MM.1S (cell line): ENCODE results near the gene NLGN2.

Source experiments
- DNase-seq: peaks from one replicate; pipeline ENCODE4 v3.0.0-alpha.2; 2015
- H2AFZ ChIP-seq: fragments of 300-600 bp; sonication (generic); 2 replicates; pipeline ENCODE4 v1.6.0; 2016; ENCODE audit warnings: antibody characterized with exemption, low read length
- H3F3A ChIP-seq: fragments of 300-600 bp; sonication (generic); 2 replicates; pipeline ENCODE4 v1.6.1; 2016; ENCODE audit warnings: mild to moderate bottlenecking, antibody characterized with exemption, low read length, moderate library complexity, mixed read lengths; ENCODE audit not compliant: insufficient read depth
- H3K27ac ChIP-seq: fragments of 300-600 bp; sonication (generic); 2 replicates; pipeline ENCODE4 v1.5.1; 2016; ENCODE audit warnings: mild to moderate bottlenecking, low read length
- H3K27me3 ChIP-seq: fragments of 300-600 bp; sonication (generic); replicated peaks from 2 replicates; pipeline ENCODE4 v1.6.0; 2016; ENCODE audit warnings: low read length; ENCODE audit not compliant: insufficient read depth
- H3K36me3 ChIP-seq: fragments of 300-600 bp; sonication (generic); replicated peaks from 2 replicates; pipeline ENCODE4 v1.6.1; 2016; ENCODE audit warnings: mild to moderate bottlenecking, low read length, mixed read lengths; ENCODE audit not compliant: insufficient read depth
- H3K4me1 ChIP-seq: fragments of 300-600 bp; sonication (generic); 2 replicates; pipeline ENCODE4 v1.6.1; 2016; ENCODE audit warnings: low read length, mixed read lengths
- H3K4me2 ChIP-seq: fragments of 300-600 bp; sonication (generic); 2 replicates; pipeline ENCODE4 v1.6.0; 2016; ENCODE audit warnings: low read depth, low read length
- H3K4me3 ChIP-seq: fragments of 300-600 bp; sonication (generic); 2 replicates; pipeline ENCODE4 v1.5.1; 2016; ENCODE audit warnings: low read length, mixed read lengths
- H3K79me2 ChIP-seq: fragments of 300-600 bp; sonication (generic); 2 replicates; pipeline ENCODE4 v1.6.1; 2016; ENCODE audit warnings: mixed run types, low read length, mixed read lengths
- H3K9ac ChIP-seq: fragments of 300-600 bp; sonication (generic); 2 replicates; pipeline ENCODE4 v1.6.1; 2016; ENCODE audit warnings: low read length, mixed read lengths
- H3K9me2 ChIP-seq: fragments of 300-600 bp; sonication (generic); replicated peaks from 2 replicates; pipeline ENCODE4 v1.6.1; 2016; ENCODE audit warnings: mild to moderate bottlenecking, low read length, mixed read lengths; ENCODE audit not compliant: insufficient read depth
- H3K9me3 ChIP-seq: fragments of 300-600 bp; sonication (generic); replicated peaks from 2 replicates; pipeline ENCODE4 v1.6.1; 2016; ENCODE audit warnings: mild to moderate bottlenecking, low read length, mixed read lengths; ENCODE audit not compliant: insufficient read depth
- H4K20me1 ChIP-seq: fragments of 300-600 bp; sonication (generic); 2 replicates; pipeline ENCODE4 v1.6.1; 2016; ENCODE audit warnings: mild to moderate bottlenecking, low read length, moderate library complexity, mixed read lengths; ENCODE audit not compliant: insufficient read depth
- EZH2 ChIP-seq: fragments of 300-600 bp; sonication (generic); optimal IDR thresholded peaks from 2 replicates; pipeline ENCODE3; 2017; ENCODE audit warnings: low read depth, mild to moderate bottlenecking, antibody characterized with exemption, low read length, mixed read lengths
- EZH2phosphoT487 ChIP-seq: fragments of 300-600 bp; sonication (generic); IDR thresholded peaks from 2 replicates; pipeline ENCODE4 v1.6.1; 2018; ENCODE audit warnings: antibody characterized with exemption, low read length
- TF ChIP-seq, protein P1 (sequence below): fragments of 300-600 bp; sonication (generic); IDR thresholded peaks from 2 replicates; pipeline ENCODE4 v1.5.1; 2016; ENCODE audit warnings: antibody characterized with exemption, low read length, mixed read lengths

NLGN2 gene

DNA sequence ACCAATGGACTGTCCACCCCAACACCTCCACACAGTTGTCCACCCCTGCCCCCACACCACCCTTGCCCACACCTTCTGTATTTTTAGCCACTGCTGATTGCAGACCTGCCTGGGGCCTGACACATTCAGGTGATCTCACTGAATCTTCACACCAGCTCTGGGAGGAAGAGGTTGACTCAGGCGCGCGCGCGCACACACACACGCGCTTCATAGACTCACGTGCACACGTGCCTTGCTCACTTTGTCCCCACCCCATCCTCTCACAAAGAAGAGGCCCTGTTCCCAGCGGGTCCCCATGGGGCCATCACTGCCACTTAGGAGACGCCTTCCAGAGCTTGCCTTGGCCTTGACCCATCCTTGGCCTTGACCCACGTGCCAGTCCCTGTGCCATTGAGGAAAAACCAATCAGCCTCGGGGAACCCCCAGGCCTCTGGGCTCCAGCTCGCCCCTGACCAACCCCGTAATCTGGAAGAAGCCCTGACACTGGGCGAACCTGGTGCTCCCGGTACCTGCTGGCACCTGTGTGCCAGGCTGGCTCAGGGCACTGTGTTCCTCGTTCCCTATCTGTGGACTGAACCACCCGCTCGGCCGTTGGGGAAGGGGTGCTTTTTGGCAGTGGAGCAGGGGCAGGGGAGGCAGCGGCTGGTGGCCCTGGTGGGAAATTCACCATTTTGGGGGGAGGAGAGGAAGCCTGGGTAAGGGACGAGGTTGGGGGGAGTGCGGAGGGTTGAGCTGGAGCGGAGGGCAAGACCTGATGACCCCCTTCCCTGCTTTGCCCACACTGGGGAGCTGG is 3.2 kb downstream of the NLGN2 start:
- no peak for DNase-seq
- H3K4me3 ChIP-seq = no peak overlapping the region
- TF ChIP-seq, protein P1, sequence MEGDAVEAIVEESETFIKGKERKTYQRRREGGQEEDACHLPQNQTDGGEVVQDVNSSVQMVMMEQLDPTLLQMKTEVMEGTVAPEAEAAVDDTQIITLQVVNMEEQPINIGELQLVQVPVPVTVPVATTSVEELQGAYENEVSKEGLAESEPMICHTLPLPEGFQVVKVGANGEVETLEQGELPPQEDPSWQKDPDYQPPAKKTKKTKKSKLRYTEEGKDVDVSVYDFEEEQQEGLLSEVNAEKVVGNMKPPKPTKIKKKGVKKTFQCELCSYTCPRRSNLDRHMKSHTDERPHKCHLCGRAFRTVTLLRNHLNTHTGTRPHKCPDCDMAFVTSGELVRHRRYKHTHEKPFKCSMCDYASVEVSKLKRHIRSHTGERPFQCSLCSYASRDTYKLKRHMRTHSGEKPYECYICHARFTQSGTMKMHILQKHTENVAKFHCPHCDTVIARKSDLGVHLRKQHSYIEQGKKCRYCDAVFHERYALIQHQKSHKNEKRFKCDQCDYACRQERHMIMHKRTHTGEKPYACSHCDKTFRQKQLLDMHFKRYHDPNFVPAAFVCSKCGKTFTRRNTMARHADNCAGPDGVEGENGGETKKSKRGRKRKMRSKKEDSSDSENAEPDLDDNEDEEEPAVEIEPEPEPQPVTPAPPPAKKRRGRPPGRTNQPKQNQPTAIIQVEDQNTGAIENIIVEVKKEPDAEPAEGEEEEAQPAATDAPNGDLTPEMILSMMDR = no peak
- no peaks in the 10 kb centered on the region for H3F3A ChIP-seq
- H3K79me2 ChIP-seq = no peaks in the 10 kb centered on the region
- H3K9ac ChIP-seq = no peak overlapping the region
- H3K27me3 ChIP-seq = peaks cover 88% of the 10 kb centered on the region
- no peaks in the 10 kb centered on the region for H3K9me2 ChIP-seq
- no peaks in the 10 kb centered on the region for H3K9me3 ChIP-seq
- H3K4me2 ChIP-seq = no peak overlapping the region
- no peak overlapping the region for H2AFZ ChIP-seq
- H4K20me1 ChIP-seq = no peaks in the 10 kb centered on the region
- no peaks in the 10 kb centered on the region; the same call in 1 of the 2 replicates for H3K4me1 ChIP-seq
- H3K27ac ChIP-seq = no peak overlapping the region
- H3K36me3 ChIP-seq = no peaks in the 10 kb centered on the region

DNA sequence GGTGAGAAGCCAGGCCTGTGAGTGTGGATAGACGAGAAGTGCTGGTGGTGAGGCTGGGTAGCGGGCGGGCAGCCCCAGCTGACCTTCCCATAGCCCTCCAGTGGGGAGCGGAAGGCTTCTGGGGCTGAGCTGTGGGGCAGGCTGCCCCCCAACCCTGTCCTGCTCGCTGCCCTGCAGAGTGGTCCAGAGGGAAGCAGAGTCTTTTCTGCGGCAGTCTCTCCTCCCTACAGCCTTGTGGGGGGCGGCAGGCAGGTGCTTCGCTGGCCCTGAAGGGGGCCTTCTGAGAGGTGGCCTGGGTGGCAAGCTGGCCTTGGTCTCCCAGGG is 3.7 kb downstream of the NLGN2 start:
- Histone ChIP-seq H3K9me3 (no peaks in the 10 kb centered on the region), H2AFZ (no peak overlapping the region), H3K9me2 (no peaks in the 10 kb centered on the region), H3K36me3 (no peaks in the 10 kb centered on the region), H3K4me2 (no peak overlapping the region), H3K27me3 (peaks cover 88% of the 10 kb centered on the region), H3K4me1 (no peaks in the 10 kb centered on the region), H3K27ac (no peak overlapping the region), H3K4me3 (no peak overlapping the region), H4K20me1 (no peaks in the 10 kb centered on the region), H3K9ac (no peak overlapping the region), H3F3A (no peaks in the 10 kb centered on the region), H3K79me2 (no peaks in the 10 kb centered on the region)
- TF ChIP-seq, protein P1 = no peak
- DNase-seq = no peak

DNA sequence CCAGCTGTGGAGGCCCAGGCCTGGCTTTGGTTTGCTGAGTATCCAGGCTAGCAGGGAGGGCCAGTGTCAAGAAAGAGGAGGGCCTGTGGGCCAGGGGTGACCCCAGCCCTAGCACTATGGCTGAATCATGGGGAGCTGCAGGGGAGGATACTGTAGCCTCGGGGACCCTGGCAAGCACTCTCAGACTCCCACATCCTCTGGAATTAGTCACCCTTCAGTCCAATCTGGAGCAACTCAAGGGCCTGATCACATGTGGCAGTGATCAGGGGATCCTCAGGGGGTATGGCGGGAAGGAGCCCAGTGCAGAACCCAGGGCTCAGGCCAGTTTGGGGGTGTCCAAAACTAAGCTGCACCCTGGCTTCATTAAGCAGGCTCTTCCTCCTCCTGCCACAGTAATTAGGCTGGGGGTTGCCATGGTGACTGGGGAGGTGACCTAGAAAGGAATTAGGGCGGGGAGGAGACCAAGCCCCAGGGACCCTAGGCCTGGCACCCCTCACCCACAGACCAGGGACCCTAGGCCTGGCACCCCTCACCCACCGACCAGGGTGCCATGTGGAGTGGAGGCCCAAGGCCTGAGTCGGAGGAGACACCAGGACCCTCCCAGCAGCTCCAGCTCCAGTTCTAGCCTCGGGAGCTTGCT is 5.8 kb downstream of the NLGN2 start:
- H3K79me2 ChIP-seq = no peaks in the 10 kb centered on the region
- no peak overlapping the region for H3K9ac ChIP-seq
- no peak for DNase-seq

More for the DNA sequence above, 5.8 kb downstream of the NLGN2 start:
- no peak overlapping the region for H3K4me2 ChIP-seq
- H3K27me3 ChIP-seq = peaks cover 96% of the 10 kb centered on the region
- TF ChIP-seq, protein P1 = no peak
- TF ChIP-seq EZH2 (no peak), EZH2phosphoT487 (no peak)
- H3K27ac ChIP-seq = no peak overlapping the region
- no peaks in the 10 kb centered on the region for H3F3A ChIP-seq
- H3K9me3 ChIP-seq = no peaks in the 10 kb centered on the region
- H3K36me3 ChIP-seq = no peaks in the 10 kb centered on the region
- no peak overlapping the region for H3K4me3 ChIP-seq
- H3K9me2 ChIP-seq = no peaks in the 10 kb centered on the region
- H2AFZ ChIP-seq = no peak overlapping the region
- no peaks in the 10 kb centered on the region for H3K4me1 ChIP-seq
- H4K20me1 ChIP-seq = no peaks in the 10 kb centered on the region
